ENCODE results near the gene PRLR.
"Not testable (repeated sequence)": the region's sequence is repeated elsewhere in the genome, so short reads cannot be mapped to it uniquely, and the experiment has no call there.

PRLR gene

GRCh38 chr5:35073160-35073559 lies 157.1 kb downstream of the PRLR start:
- no peak for DNase-seq (ENCODE audit: low spot score)

- DNase-seq (ENCODE audit: low spot score), result no peak
Observed at GRCh38 chr5:35069188-35069587, 161.1 kb downstream of the PRLR start.

- no peak for DNase-seq (ENCODE audit: low spot score)
Observed at GRCh38 chr5:35067985-35068384, 162.3 kb downstream of the PRLR start.

- no peak for DNase-seq (ENCODE audit: low spot score)
Observed at GRCh38 chr5:35066260-35066795, 164.0 kb downstream of the PRLR start.

- DNase-seq (ENCODE audit: low spot score), result peak; percentile 18
Observed at GRCh38 chr5:35063414-35063813, 166.9 kb downstream of the PRLR start.

GRCh38 chr5:35061211-35061770 lies 169.0 kb downstream of the PRLR start:
- peak; percentile 49 for DNase-seq (ENCODE audit: low spot score)

- DNase-seq (ENCODE audit: low spot score), result no peak
Observed at GRCh38 chr5:35060236-35060635, 170.1 kb downstream of the PRLR start.

- DNase-seq (ENCODE audit: low spot score), result no peak
Observed at GRCh38 chr5:35059251-35059650, 171.0 kb downstream of the PRLR start.

- no peak for DNase-seq (ENCODE audit: low spot score)
Observed at GRCh38 chr5:35058374-35058788, 171.9 kb downstream of the PRLR start.

GRCh38 chr5:35056686-35057085 lies 173.6 kb downstream of the PRLR start:
- peak; percentile 12 for DNase-seq (ENCODE audit: low spot score)

- DNase-seq (ENCODE audit: low spot score), result no peak
Observed at GRCh38 chr5:35052838-35053237, 177.4 kb downstream of the PRLR start.

GRCh38 chr5:35050541-35051126 lies 179.7 kb downstream of the PRLR start:
- no peak for DNase-seq (ENCODE audit: low spot score)

- no peak for DNase-seq (ENCODE audit: low spot score)
Observed at GRCh38 chr5:35048910-35049309, 181.4 kb downstream of the PRLR start.

- no peak for DNase-seq (ENCODE audit: low spot score)
Observed at GRCh38 chr5:35047785-35048404, 182.4 kb downstream of the PRLR start, which contains the start of gene AGXT2. TSS of gene AGXT2 (minus strand) at chr5:35047949. CDS start at chr5:35047892, 57 bp downstream.

GRCh38 chr5:35046774-35047173 lies 183.5 kb downstream of the PRLR start:
- peak; percentile 86 for DNase-seq (ENCODE audit: low spot score)

GRCh38 chr5:35045280-35045679 lies 185.0 kb downstream of the PRLR start:
- no peak for DNase-seq (ENCODE audit: low spot score)

- DNase-seq (ENCODE audit: low spot score), result no peak
Observed at GRCh38 chr5:35044649-35045048, 185.6 kb downstream of the PRLR start.

GRCh38 chr5:35042781-35043180 lies 187.5 kb downstream of the PRLR start:
- no peak for DNase-seq (ENCODE audit: low spot score)

- DNase-seq (ENCODE audit: low spot score), result peak; percentile 37
Observed at GRCh38 chr5:35041261-35041660, 189.0 kb downstream of the PRLR start.

GRCh38 chr5:35038891-35039290 lies 191.4 kb downstream of the PRLR start:
- peak; percentile 8 for DNase-seq (ENCODE audit: low spot score)

- DNase-seq (ENCODE audit: low spot score), result no peak
Observed at GRCh38 chr5:35036536-35036935, 193.8 kb downstream of the PRLR start.

GRCh38 chr5:35035929-35036328 lies 194.4 kb downstream of the PRLR start:
- not testable (repeated sequence) for DNase-seq (ENCODE audit: low spot score)

- no peak for DNase-seq (ENCODE audit: low spot score)
Observed at GRCh38 chr5:35035271-35035670, 195.0 kb downstream of the PRLR start.
